ENCODE data around the gene ADAR.
"Not testable (repeated sequence)": the region's sequence is repeated elsewhere in the genome, so short reads cannot be mapped to it uniquely, and the experiment has no call there.

The ADAR gene, protein sequence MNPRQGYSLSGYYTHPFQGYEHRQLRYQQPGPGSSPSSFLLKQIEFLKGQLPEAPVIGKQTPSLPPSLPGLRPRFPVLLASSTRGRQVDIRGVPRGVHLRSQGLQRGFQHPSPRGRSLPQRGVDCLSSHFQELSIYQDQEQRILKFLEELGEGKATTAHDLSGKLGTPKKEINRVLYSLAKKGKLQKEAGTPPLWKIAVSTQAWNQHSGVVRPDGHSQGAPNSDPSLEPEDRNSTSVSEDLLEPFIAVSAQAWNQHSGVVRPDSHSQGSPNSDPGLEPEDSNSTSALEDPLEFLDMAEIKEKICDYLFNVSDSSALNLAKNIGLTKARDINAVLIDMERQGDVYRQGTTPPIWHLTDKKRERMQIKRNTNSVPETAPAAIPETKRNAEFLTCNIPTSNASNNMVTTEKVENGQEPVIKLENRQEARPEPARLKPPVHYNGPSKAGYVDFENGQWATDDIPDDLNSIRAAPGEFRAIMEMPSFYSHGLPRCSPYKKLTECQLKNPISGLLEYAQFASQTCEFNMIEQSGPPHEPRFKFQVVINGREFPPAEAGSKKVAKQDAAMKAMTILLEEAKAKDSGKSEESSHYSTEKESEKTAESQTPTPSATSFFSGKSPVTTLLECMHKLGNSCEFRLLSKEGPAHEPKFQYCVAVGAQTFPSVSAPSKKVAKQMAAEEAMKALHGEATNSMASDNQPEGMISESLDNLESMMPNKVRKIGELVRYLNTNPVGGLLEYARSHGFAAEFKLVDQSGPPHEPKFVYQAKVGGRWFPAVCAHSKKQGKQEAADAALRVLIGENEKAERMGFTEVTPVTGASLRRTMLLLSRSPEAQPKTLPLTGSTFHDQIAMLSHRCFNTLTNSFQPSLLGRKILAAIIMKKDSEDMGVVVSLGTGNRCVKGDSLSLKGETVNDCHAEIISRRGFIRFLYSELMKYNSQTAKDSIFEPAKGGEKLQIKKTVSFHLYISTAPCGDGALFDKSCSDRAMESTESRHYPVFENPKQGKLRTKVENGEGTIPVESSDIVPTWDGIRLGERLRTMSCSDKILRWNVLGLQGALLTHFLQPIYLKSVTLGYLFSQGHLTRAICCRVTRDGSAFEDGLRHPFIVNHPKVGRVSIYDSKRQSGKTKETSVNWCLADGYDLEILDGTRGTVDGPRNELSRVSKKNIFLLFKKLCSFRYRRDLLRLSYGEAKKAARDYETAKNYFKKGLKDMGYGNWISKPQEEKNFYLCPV

DNA sequence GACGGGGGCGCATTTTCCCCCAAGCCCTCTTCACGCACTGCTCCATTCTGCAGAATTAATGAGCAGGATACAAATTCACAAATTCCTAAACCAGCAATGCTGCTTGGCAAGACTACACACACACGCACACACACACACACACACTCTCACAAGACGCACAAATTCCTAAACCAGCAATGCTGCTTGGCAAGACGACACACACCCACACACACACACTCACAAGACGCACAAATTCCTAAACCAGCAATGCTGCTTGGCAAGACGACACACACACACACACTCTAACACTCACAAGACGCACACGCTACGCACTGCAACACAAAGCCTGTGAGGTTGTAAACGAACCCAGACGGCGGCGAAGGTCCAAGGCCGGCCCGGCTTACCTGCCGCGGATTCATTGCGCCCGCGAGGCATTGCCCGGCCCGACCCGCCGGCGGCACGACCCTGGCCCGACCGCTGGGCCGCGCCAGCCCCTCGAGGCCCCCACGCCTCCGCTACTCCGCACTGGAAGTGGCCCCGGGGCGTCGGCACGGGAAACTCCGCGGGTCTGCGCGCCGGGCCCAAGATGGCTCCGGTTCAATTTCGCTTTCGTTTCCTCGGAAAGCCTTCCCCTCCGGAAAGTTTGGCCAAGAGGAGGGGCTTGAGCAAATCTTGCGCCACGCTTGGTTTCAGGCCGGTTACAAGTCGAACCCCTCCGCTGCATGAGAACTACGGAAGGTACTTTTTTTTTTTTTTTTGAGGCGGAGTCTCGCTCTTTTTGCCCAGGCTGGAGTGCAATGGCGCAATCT is at the start of gene ADAR:
Gene ADAR, minus strand, starts transcription at position 578 of the 788 bp plus-strand sequence. Its CDS starts 180 bp downstream, at position 398.
- peak; percentile 63 for DNase-seq

DNA sequence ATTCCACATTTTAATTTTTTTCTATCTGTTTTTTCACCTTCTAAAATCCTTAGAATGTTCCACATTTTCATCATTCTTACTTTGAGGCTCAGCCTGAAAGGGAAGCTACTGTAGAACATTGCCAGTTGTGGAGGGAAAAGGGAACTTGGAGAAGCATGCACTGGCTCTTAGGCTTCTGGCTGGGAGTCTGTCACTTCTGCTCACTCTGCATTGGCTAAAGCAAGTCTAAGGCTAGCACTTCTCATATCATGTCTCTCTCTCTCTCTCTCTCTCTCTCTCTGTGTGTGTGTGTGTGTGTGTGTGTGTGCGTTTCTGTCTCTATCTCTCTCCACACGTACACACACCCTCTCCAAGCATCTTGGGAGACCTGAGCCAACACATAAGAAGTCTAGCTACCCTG is 49.6 kb upstream of the ADAR start:
- DNase-seq = no peak

DNA sequence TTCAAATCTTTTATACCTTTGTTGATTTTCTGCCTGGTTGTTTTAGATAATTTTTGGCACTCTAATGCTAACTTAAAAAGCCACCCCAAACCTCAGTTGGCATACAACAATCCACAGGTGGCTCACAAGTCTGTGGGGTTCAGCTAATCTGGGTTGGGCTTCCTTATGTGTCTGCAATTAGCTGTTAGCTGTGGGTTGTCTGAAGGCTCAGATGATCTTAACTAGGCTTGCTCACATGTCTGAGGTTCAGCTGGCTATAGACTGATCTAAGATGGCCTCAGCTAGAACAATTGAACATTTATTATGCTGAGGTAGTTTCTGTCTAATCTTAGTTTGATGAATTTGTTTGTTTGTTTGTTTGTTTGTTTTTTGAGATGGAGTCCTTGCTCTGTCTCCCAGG is 44.9 kb upstream of the ADAR start:
- DNase-seq = no peak

DNA sequence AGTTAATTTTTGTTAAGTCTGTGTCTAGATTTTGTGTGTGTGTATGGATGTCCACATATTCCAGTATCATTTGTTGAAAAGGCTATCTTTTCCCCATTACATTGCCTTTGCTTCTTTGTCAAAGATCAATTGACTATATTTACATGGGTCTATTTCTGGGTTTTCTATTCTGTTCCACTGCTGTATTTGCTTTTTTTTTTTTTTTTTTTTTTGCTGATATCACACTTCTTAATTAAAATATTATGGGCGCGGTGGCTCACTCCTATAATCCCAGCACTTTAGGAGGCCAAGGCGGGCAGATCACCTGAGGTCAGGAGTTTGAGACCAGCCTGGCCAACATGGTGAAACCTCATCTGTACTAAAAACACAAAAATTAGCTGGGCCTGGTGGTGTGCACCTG is 36.7 kb upstream of the ADAR start:
- not testable (repeated sequence) for DNase-seq

DNA sequence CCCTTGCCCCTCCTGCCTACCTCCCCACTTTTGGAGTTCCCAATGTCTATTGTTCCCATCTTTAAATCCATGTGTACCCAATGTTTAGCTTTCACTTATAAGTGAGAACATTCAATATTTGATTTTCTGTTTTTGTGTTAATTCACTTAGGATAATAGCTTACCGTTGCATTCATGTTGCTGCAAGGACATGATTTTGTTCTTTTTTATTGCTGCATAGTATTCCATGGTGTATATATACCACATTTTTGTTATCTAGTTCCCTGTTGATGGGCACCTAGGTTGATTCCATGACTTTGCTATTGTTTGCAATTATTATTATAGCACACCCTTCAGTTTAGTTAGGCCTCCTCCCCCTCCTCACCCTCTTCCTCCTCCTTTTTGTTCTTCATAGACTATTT is 33.5 kb upstream of the ADAR start:
- DNase-seq = no peak

DNA sequence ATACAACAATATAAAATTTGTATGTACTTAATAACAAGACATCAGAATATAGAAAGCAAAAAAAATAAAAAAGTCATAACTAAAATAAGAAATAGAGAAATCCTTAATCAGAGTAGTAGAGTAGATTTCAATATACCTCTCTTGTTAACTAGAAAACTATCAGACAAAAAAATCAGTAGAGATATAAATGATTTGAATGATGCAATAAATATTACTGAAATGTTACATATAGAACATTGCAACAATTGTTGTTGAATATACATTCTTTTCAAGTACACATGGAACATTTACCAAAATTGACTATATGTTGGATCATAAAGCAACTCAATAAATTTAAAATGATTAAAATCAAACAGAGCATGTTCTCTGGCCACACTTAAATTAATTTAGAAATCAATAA is 31.9 kb upstream of the ADAR start:
- no peak for DNase-seq

DNA sequence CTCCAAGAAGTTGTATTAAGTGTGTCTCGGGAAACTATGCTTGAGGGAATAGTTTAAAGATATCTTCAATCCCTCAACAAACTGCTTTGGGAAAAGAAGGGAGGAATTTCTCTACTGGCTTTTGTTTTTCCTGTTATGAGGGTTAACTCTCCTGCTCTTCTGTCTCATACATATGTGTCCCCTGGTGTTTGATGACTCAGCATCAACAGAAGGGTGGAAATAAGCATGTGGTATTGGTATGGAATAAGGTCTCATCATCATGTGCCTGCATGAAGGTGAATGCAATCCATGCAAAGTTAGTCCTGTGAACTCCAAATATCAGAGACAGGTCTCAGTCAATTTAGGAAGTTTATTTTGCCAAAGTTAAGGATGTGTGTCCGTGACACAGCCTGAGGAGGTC is 27.2 kb upstream of the ADAR start:
- DNase-seq = no peak

DNA sequence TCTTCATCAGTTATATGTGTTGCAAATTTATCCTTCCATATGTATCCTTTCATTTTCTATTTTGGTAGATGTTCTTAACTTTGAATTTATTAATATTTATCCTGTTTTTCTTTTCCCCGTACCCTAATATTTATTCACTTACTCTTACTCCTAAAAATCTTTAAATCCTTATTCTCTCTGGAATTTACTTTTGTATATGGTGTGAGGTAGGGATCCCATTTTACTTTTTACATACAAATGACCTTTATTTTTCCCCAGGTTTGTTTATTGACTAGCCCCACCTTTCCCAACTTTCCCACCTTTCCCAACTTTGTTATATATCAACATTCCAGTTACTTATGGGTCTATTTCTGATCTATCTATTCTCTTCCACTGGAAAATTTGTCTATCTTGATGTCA is 21.7 kb upstream of the ADAR start:
- DNase-seq = no peak

DNA sequence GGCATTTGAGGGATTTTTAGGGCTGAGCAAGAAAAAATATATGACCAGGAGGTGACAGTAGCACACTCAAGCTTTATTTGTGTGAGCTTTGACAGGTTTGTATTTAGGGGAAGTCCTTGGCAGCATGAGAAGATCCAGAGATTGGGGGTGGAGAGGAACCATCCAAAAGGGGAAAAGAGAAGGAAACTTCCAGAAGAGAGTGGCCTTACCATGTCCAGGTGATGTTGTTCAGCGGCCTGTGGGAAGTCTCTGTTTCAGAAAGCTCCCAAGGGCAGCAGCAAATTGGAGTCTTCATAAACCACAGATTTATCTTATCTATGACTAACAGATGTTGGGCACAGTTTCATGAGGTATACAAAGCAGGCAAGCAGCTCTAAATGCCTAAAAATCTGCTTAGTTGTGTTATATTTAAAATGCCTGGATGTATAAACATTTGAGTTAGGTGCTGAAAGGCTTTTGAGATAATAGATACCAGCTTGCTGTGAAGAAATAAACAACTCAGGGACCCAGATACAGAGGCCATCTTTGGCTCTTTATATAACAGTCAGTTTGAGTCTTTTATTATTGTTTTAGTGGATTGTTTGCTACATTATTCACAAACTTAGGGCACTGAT is 21.2 kb upstream of the ADAR start:
- DNase-seq = no peak

DNA sequence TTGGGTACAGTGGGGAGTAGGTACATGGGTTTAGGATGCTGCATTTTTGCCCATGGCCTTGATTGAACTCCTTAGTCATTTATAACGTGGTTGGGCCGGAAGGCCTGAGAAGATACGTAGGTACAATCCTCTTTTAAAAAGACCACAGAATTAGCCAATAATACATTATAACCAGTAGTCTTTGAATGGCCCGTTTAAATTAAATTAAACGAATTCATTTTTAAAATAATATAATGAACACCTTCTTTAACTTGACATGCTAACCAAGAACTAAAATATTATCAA is 20.1 kb upstream of the ADAR start:
- no peak for DNase-seq

DNA sequence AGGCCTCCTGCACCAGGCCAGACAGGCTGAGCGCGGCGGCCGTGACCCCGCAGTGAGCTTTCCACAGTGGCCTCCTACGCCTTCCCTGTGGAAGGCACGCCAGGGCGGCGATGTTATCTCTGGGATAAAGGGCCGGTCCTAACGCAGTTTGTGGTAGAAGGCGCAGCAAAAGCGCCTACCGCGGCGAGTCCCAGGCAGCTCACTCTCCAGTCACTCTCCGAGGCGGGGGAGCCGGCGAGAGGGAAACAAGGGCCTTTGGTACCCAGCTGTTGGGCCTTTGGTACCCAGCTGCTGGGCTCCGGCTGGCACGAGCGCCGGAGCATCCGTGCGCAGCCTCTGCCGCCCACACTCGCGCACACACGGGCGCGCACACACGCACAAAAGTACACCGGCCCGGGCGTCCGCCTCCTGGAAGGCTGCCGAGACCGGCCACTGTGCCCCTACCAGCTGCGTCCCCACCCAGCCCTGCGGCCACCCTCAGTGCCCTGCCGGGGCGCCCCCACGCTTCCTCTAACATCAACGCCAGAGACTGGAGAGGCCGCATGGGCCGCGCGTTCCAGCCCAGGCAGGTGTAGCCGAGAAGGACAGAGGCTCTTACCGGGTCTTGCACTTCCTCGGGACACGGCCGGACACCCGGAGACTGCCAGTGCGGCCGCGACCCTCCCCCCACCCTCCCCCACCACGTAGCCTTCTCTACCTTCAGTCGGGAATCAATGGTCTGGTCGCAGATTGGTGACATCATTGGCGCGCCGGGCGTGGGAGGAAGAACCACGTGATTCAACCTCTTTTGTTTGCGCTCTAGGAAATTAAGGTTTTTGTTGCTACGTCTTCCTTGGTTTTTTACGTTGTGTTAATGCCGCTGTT is 19.5 kb upstream of the ADAR start:
- peak; percentile 93 for DNase-seq

DNA sequence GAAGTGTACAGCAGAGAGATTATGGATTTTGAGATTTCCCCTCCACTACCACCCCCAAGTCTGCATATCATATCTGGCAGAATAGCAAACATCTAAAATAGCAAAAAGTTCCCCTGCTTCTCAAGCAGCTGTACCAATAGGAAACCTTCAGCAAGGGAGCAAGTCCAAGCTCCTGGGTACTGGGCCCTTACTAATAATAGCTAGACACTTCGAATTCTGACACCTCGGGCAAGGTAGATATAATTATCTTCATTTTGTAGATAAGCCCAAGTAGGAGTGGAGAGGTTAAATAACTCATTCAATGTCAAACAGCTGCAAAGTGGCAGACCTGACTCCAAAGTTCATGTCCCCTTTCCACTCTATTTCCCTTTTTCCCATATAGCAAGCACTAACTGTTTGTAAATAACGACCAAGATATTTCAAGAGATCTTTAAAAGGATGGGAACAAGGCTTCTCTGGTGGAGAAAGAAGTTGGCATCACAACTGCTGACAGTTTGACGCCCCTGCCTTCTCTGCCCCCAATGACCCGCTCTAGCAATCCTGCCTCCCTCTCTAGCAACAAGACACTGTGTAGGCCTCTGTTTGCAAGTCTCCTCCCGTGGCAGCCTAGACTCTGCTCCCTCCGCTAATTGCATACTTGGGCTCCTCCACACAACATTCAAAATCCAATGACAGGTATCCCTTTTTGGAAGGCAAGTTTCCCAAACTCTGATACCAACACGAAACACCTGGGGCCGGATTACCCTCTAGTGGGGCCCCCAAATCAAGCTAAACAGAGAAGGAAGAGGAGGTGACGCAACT is 18.7 kb upstream of the ADAR start:
- DNase-seq = no peak

DNA sequence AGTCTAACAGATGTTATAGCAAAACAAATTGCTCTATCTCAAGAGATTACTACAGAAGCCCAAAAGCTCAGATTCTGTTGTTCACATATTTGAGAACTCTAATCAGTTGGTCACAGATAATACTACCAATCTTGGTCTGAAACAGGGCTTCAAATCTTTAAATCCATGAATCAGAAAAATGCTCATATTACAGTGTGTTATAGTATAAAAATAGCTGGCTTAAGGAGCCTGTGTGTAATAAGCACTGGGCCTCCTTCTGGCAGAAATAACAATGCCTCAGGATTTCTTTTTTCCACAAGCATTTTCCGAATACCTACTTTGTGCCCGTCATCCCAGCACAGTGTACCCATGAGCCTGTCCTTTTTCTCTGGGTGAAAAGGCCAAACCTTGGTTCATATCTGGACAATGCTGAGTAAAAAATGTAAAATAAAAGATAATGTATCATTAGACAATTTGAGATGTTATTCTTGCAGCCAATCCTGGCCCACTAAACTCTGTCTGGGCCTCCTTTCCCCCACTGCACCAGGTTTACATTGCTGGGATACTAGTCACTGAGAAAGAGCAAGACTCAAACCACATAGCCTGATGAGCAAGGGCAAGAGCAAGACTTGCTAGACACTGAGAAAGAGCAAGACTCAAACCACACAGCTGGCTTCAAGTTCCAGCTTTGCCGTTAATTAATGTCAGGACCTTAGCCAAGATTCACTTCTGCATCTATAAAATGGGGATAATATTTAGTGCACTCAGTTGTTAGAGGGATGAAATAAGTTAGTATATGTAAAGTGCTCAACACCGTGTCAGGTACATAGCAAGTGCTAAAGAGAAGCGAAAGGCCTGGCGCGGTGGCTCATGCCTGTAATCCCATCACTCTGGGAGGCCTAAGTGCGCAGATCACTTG is 17.0 kb upstream of the ADAR start:
- DNase-seq = no peak

DNA sequence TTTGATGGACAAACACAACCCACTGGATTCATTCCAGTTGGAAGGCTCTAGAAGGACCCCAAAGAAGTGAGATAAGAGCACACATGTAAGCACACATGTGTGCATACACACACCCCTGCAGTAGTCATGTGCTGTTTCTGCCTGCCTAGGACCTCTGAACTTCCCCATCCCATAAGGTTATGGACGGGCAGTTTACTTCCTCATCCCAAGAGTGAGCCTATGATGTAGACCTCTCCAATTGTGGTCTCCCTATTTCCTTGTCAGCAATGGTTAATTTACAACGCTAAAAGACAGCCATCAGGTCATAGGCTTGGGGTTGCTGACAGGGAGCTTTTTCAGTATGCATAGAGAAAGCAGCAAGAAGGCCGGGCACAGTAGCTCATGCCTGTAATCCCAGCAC is 15.4 kb upstream of the ADAR start:
- DNase-seq = no peak

DNA sequence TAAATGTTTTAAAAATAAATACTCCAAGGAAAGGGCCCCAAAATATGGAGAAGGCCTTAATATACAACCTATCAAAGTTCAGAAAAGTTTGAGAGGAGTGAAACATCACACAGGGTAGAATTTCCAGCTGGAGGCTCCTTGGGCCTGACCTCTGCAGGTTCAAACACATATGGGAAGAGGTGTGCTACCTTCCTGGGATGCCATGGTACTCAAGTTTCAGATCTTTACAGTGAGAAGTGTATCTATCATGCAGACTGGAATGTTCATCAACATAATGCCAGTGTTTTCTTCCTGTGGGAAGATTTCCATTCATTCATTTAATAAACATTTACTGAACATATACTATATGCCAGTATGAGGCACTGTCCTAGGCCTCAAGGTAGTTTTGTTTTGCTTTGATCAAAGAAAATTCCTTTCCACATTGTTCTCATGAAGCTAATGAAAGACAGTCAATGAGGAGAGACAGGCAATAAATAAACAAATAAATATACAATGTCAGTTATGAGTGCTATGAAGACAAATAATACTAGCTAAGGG is 14.6 kb upstream of the ADAR start:
- DNase-seq = no peak

DNA sequence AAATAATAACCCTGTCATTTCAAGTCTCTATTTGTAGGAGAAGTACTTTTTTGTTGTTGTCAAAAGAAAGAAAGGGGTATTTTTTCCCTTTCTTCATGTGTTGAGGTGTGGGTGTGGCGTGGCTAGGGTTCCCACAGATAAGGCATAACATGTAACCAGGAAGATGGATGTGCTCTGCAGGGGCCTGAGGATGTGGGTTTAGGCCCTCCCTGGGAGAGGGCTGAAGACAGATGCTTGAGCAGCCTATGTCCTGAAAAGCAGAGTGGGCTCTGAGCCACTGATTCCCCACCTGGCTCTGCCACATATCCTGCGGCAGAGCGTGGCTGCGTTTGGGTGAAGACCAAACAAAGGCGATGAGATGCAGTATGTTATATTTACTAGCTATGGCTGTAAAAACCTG is 13.9 kb upstream of the ADAR start:
- DNase-seq = no peak

DNA sequence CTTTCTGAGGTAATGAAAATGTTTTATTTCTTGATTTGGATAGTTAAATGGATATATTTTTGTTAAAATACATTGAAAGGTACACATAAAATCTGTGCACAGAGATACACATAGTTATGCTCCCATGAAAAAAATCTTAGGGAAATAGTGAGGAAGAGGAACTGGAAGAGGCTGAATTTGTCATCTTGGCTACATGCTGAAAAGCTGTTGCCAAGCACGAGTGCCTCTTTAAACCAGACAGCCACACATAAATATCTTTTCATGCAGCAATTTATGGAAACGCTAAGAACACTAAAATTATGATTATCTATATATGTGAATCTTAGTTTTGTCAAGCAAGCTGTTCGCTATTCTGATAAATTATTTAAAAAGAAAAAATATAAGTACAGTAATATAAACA is 12.8 kb upstream of the ADAR start:
- DNase-seq = no peak

DNA sequence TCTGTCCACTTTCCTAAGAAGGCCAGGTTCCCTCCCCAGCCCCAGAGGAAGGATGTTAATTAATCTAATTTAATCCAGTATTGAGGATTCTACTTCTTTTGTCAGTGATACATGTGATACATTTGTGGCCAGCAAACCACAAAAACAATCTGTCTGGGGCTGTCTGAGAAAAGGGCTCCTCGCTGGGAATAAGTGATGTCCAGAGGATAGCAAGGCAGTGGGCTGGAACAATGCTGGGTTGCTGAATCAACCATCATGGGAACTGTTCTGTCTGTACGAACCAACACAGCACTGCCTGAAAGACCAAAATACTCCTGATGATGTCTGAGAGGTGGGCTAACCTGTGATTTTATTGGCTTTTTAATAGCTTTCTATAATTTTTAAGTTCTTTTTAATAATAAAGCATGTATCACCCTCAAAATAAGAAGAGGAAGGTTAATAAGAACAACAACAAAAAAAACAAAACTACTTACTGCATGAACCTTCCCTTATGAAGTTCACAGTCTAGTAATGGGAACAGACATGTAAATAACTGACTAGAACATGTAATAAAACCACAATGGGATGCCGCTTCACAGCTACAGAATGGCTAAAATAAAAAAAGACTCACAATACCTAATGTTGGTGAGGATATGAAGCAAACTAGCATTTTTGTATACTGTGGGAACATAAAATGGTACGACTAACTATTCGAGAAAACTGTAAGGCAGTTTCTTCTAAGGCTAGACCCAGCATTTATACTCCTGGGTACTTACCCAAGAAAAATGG is 11.4 kb upstream of the ADAR start:
- DNase-seq = no peak

Measured in NCI-H2227 treated with DMSO at 0.1 percent for 48 hours (cell line).